ENCODE results near the gene LHX5.

The LHX5 gene

GRCh38 chr12:113443030-113443539 is 28.6 kb downstream of the LHX5 start:
- DNase-seq (ENCODE audit: extremely low read depth in 1 of 2, low read depth in 1 of 2): no peak

DNA sequence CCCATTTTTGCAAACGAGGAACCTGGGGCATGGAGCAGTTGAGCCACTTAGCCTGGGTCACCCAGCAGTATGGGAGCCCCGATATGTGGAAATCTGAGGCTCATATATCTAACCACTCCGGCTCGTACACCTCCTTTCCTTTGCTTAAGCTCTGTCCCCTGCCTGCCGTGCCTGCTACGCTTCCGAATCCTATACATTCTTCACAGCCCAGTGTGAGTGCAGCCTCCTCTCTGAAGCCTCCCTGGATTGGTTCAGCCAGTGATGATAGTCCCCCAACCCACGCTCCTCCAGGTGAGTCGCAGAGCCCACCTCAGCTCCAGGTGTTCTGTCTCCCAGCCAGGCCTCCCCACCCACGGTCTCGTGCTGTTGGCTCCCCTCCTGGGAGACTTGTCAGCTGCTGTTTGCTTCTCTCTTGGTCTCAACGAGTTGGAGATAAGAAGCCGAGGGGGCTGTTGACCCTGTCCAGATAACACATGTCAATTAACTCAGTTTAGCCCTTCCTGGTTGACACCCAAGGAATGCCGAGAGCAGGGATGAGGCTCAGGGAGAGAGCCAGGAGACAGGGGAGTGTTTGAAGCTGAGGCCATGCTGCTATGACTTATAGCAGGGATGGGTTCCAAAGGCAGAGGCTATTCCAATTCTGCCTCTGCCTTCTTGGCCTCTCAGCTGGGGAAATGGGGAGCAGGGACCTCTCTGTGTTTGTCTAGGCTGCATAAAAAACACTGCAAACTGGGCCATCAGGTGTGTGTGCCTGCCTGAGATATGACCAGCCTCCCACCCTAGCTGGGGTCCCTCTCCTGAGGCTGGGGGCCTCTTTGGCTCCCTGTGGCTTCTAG is 30.5 kb downstream of the LHX5 start:
- no peak for DNase-seq (ENCODE audit: extremely low read depth in 1 of 2, low read depth in 1 of 2)

GRCh38 chr12:113440336-113440735 is 31.3 kb downstream of the LHX5 start:
- DNase-seq (ENCODE audit: extremely low read depth in 1 of 2, low read depth in 1 of 2): no peak

DNA sequence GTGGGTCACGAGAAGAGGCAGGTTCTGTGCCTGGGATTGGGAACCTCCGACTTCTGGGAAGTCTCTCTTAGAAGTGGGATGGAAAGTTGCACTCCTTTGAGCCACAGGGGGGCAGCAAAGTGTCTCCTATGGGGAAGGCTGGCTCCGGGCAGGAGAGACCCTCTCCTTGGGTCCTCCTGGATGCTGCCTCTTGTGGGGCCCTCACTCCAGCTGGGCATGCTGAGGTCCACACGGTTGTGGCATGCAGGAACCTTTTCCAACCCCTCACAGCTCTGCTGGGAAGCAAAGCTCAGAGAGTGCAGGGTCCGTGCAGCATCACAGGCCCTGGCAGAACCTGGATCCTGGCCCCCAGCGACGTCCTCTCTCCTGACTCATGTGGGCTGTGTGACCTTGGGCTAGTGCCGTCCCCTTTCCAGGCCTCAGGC is 32.1 kb downstream of the LHX5 start:
- DNase-seq (ENCODE audit: extremely low read depth in 1 of 2, low read depth in 1 of 2): no peak

GRCh38 chr12:113439301-113439597 is 32.4 kb downstream of the LHX5 start:
- no peak for DNase-seq (ENCODE audit: extremely low read depth in 1 of 2, low read depth in 1 of 2)

DNA sequence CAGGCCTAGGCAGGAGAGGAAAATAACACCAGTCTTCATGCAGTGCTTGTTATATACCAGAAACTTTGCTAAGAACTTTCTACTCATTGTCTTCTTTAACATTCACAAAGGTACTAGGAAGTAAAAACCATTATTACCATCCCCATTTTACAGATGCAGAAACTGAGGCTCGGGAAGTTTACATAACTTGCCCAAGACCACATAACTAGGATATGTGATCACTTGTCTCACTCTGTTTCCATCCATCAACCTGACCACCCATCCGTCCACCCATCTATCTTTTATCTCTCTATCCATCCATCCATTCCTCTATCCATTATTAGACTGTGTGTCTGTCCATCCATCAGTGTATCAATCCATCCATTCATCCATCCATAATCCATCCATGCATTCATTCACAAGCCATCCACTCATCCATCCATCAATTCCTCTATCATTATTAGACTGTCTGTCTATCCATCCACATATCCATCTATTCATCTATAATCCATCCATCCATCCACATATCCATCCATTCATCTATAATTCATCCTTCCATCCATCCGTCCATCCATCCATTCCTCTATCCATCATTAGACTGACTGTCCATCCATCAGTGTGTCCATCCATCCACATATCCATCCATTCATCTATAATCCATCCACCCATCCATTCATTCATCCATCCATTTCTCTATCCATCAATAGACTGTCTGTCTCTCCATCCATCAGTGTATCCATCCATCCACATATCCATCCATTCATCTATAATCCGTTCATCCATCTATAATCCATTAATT is 33.0 kb downstream of the LHX5 start:
- no peak for DNase-seq (ENCODE audit: extremely low read depth in 1 of 2, low read depth in 1 of 2)

GRCh38 chr12:113437729-113438100 is 34.0 kb downstream of the LHX5 start:
- DNase-seq (ENCODE audit: extremely low read depth in 1 of 2, low read depth in 1 of 2): no peak

- DNase-seq (ENCODE audit: extremely low read depth in 1 of 2, low read depth in 1 of 2): no peak
Observed at GRCh38 chr12:113436993-113437728, 34.5 kb downstream of the LHX5 start.

DNA sequence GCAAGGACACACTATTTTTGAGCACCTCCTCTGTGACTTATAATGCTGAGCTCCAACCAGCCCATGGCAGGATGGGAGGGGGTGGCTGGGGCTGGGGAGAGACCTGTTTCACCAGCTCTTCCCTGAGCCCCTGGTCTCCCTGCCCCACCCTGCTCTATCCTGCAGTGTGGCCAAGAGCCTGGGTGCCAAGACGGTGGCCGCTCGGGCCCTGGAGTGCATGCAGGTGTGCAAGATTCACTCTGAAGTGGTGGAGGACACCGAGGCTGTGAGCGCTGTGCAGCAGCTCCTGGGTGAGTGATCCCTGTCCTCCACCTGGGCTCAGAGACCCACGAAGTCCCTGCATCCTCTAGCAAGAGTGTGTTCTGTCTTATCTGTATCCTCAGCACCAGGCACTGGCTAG is 35.1 kb downstream of the LHX5 start:
- DNase-seq (ENCODE audit: extremely low read depth in 1 of 2, low read depth in 1 of 2): no peak

- no peak for DNase-seq (ENCODE audit: extremely low read depth in 1 of 2, low read depth in 1 of 2)
Observed at GRCh38 chr12:113435367-113435766, 36.3 kb downstream of the LHX5 start.

GRCh38 chr12:113432986-113433385 is 38.7 kb downstream of the LHX5 start:
- DNase-seq (ENCODE audit: extremely low read depth in 1 of 2, low read depth in 1 of 2): no peak

- DNase-seq (ENCODE audit: extremely low read depth in 1 of 2, low read depth in 1 of 2): no peak
Observed at GRCh38 chr12:113428482-113428881, 43.2 kb downstream of the LHX5 start.

DNA sequence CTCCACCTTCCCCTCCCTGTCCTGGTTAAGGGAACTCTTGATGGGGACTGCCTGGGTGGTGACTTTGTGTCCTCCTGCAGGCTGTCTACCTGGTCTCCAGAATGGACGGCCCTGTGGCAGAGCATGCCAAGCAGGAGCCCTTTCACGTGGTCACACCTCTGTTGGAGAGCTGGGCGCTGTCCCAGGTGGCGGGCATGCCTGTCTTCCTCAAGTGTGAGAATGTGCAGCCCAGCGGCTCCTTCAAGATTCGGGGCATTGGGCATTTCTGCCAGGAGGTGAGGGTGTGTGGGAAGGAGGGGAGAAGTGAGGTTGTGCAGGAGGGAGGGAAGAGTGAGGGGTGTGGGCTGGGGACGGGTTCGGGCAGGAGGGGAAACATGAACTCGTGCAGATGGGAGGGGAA is 43.8 kb downstream of the LHX5 start:
- DNase-seq (ENCODE audit: extremely low read depth in 1 of 2, low read depth in 1 of 2): no peak

DNA sequence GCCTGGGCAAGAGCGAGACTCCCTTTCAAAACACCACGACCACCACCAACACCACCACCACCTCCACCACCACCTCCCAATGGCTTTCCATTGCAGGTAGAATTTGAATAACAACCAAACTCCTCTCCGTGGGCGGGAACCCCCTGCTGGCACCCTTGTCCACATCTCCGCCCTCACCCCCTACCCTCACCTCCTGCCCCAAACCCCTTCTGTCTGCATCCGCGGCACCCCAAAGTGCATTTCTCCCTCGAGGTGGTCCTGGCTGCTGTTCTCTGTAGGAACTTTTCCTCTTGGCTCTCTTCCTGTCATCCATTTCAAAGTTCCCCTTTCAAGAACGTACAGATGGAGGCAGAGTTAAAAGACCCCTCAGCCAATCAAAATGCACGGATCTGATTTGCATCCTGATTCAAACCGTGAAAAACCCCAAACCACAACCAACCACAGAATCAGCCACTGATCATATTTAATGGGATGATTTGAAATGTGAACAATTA is 45.7 kb downstream of the LHX5 start:
- DNase-seq (ENCODE audit: extremely low read depth in 1 of 2, low read depth in 1 of 2): no peak

DNA sequence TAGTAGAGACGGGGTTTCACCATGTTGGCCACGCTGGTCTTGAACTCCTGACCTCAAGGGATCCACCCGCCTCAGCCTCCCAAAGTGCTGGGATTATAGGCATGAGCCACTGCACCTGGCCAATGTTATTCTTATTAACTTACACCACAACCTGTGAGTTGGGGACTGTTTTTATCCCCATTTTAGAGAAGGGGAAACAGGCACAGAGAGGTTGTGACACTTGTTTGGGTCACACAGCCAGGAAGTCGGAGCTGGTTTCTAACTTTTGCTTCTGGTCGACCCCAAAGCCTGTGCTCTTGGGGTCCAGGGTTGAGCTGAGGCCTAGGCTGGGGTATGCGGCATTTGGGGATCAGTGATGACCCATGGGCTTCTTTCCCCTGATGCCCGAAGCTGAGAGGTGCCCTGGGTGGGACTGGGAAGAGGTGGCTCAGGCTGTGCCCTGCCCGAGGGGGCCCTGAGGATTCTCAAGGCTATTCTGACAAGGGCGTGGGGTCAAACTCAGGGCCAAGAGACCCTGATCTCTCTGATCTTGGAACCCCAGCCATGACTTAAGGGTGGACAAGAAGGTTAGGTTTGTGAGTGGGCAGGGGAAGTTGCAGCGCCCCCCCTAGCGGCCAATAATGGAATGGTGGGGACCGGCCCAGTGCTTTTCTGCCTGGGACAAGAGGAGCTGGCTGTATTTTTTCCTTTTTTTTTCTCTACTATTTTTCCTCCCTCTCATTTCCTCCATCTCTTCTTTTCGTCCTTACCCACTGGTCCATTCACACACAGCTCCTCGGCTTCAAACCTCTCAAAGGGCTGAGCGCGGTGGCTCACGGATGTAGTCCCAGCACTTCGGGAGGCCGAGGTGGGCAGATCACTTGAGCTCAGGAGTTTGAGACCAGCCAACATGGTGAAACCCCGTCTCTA is 46.5 kb downstream of the LHX5 start:
- peak in 1 of 2 donors; percentile 9 for DNase-seq (ENCODE audit: extremely low read depth in 1 of 2, low read depth in 1 of 2)

- no peak for DNase-seq (ENCODE audit: extremely low read depth in 1 of 2, low read depth in 1 of 2)
Observed at GRCh38 chr12:113424456-113424855, 47.2 kb downstream of the LHX5 start.

DNA sequence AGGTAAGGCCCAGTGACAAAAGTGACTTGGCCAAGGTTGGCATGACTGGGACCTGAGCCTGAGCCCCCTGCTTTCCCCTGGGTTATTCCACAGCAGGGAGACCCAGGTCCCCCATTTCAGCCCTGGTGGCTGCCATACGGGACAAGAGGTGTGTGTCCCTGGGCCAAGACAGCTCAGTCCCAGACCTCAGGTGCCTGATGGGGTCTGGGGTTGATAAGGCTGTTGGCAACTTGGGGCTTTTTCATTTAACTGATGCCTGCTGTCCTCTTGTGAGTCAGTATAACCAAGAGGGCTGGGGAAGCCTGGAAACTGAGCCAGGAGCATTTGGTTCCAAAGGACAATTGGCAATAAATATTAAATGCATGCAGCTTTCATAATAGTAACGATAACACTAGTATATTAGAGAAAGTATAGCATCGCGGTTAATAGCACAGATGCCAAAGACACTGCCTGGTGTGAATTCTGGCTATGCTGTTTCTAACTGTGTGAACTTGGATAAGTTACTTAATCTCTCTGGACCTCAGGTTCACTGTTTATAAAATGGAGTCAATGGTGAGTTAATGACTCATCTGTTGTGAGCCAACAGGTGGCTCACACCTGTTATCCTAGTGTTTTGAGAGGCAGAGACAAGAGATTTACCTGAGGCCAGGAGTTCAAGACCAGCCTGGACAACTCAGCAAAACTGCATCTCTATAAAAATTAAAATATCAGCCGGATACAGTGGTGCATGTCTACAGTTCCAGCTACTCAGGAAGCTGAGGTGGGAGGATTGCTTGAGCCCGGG is 48.6 kb downstream of the LHX5 start:
- DNase-seq (ENCODE audit: extremely low read depth in 1 of 2, low read depth in 1 of 2): no peak

DNA sequence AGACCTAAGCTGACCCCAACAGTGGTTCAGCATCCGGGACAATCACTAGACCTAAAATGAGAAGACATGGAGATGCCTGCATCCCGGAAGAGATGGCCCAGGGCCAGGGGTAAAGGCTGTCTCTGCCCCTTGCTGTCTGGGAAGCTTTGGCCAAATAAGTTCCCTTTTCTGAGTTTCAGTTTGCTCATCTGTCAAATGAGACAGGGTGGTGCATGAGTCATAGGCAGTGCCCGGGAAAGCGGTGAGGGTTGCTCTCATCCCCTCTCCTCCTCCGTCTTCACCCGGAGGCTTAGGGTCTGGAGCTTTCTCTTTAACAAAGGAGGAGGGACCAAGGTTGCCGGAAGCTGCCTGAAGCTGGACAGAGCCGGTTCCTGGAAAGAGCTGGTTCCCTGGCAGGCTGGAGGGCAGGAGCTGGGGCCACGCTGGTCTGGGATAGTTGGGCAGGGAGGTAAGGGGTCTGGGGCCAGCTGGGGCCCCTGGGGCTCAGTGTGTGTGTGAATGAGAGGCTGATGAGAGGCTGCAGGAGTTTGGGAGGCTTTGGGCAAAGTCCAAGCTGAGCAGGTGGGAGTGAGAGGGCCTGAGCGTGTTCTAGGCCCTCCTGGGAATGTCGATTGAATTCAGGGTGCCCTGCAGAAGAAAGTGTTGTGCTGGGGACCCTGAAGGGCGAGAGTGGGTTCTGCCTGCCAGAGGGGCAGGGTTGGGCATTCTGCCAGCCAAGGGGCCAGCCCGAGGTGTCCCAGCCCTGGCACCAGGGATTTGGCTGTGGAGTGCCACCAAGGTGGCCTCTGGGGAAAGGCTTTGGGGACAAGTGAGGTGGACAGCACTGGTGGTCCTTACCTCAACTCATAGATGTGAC is 49.4 kb downstream of the LHX5 start, which contains the start of gene SDSL:
Gene SDSL (plus strand): TSS at position 351 of the 856 bp plus-strand sequence. CDS start 5,603 bp downstream, outside the sequence.
- DNase-seq (ENCODE audit: extremely low read depth in 1 of 2, low read depth in 1 of 2): peak in 1 of 2 donors; percentile 31

All from stimulated activated CD8-positive, alpha-beta memory T cell treated with anti-CD3 and anti-CD28 coated beads, Interleukin-7, amount 100 ng/mL, for 48 hours (primary cell).